ENCODE results near the gene PPFIBP1. TPM values are rescaled to one million over a fixed set of nuclear protein-coding genes. Genes with fewer than 3 reads are reported as not detected.

PPFIBP1 gene
- total RNA-seq, 3 donors from 2014 or later (not counting 1 experiment from before 2014, with no cell fraction given): 0.73 to 1.6 (median 1.4) TPM

- H3K9me3 Mint-ChIP-seq: no peaks in the 10 kb centered on the region
- peaks cover 3% of the 10 kb centered on the region for H3K4me1 ChIP-seq (ENCODE audit: control insufficient read depth, insufficient read depth, low read length)
Measured at GRCh38 chr12:27550653-27550975, 26.6 kb downstream of the PPFIBP1 start.

GRCh38 chr12:27551172-27551840 lies 27.3 kb downstream of the PPFIBP1 start:
- Histone ChIP-seq H3K9me3 (ENCODE audit: control insufficient read depth, insufficient read depth, low read length) (no peaks in the 10 kb centered on the region), H3K36me3 (ENCODE audit: control insufficient read depth, insufficient read depth, low read length) (no peaks in the 10 kb centered on the region), H3K27ac (ENCODE audit: low read length) (no peak overlapping the region), H3K27me3 (ENCODE audit: control insufficient read depth, insufficient read depth, low read length) (no peaks in the 10 kb centered on the region), H3K4me1 (ENCODE audit: control insufficient read depth, insufficient read depth, low read length) (peaks cover 3% of the 10 kb centered on the region), H3K4me3 (ENCODE audit: low read length) (no peak overlapping the region)
- DNase-seq: no peak
- intact Hi-C loops (cut with micrococcal nuclease): no loop called here
- no peaks in the 10 kb centered on the region for H3K4me1 Mint-ChIP-seq
- WGBS (ENCODE audit: insufficient coverage): 95% methylated on average over 8 of the region's 9 CpGs
- peaks cover 16 to 43% of the 10 kb centered on the region in 2 donors for H3K27me3 Mint-ChIP-seq (ENCODE audit: low read depth in 2 of 2)
- no peaks in the 10 kb centered on the region for H3K9me3 Mint-ChIP-seq
- TF ChIP-seq CTCF (IDR thresholded peaks at IDR 0.05): no peak
- H3K27ac Mint-ChIP-seq: no peak overlapping the region
- H3K36me3 Mint-ChIP-seq: no peaks in the 10 kb centered on the region
- no peak overlapping the region for H3K4me3 Mint-ChIP-seq
- ATAC-seq: no peak

More at GRCh38 chr12:27550653-27550975, 26.6 kb downstream of the PPFIBP1 start:
- no peak overlapping the region for H3K27ac Mint-ChIP-seq
- Histone ChIP-seq H3K4me3 (ENCODE audit: low read length) (no peak overlapping the region), H3K9me3 (ENCODE audit: control insufficient read depth, insufficient read depth, low read length) (no peaks in the 10 kb centered on the region), H3K27ac (ENCODE audit: low read length) (no peak overlapping the region), H3K36me3 (ENCODE audit: control insufficient read depth, insufficient read depth, low read length) (no peaks in the 10 kb centered on the region), H3K27me3 (ENCODE audit: control insufficient read depth, insufficient read depth, low read length) (no peaks in the 10 kb centered on the region)
- intact Hi-C loops (cut with micrococcal nuclease): no loop called here
- no peak overlapping the region for H3K4me3 Mint-ChIP-seq
- WGBS (ENCODE audit: insufficient coverage): 18% methylated on average over 2 of the region's 4 CpGs
- ATAC-seq (no peak), DNase-seq (no peak)
- TF ChIP-seq CTCF (IDR thresholded peaks at IDR 0.05): no peak
- H3K27me3 Mint-ChIP-seq (ENCODE audit: low read depth in 2 of 2): peaks cover 15 to 39% of the 10 kb centered on the region in 2 donors
- no peaks in the 10 kb centered on the region for H3K36me3 Mint-ChIP-seq
- no peaks in the 10 kb centered on the region for H3K4me1 Mint-ChIP-seq

GRCh38 chr12:27552235-27552634 lies 28.2 kb downstream of the PPFIBP1 start:
- no peak overlapping the region for H3K4me3 ChIP-seq (ENCODE audit: low read length)
- Mint-ChIP-seq H3K4me3 (no peak overlapping the region), H3K27ac (no peak overlapping the region), H3K27me3 (ENCODE audit: low read depth in 2 of 2) (peaks cover 18 to 47% of the 10 kb centered on the region in 2 donors), H3K9me3 (no peaks in the 10 kb centered on the region), H3K4me1 (no peaks in the 10 kb centered on the region), H3K36me3 (no peaks in the 10 kb centered on the region)
- no peaks in the 10 kb centered on the region for H3K36me3 ChIP-seq (ENCODE audit: control insufficient read depth, insufficient read depth, low read length)
- peaks cover 3% of the 10 kb centered on the region for H3K4me1 ChIP-seq (ENCODE audit: control insufficient read depth, insufficient read depth, low read length)
- DNase-seq (no peak), ATAC-seq (no peak)
- TF ChIP-seq CTCF (IDR thresholded peaks at IDR 0.05): no peak
- WGBS (ENCODE audit: insufficient coverage): 93% methylated on average over 5 of the region's 6 CpGs
- intact Hi-C loops (cut with micrococcal nuclease): no loop called here
- no peaks in the 10 kb centered on the region for H3K27me3 ChIP-seq (ENCODE audit: control insufficient read depth, insufficient read depth, low read length)
- no peaks in the 10 kb centered on the region for H3K9me3 ChIP-seq (ENCODE audit: control insufficient read depth, insufficient read depth, low read length)
- no peak overlapping the region for H3K27ac ChIP-seq (ENCODE audit: low read length)

Data from natural killer cell (primary cell).